Measurements from ENCODE around the gene SALL4. TPM values are rescaled to one million over a fixed set of nuclear protein-coding genes. Genes with fewer than 3 reads are reported as not detected.
"Not testable (repeated sequence)": the region's sequence is repeated elsewhere in the genome, so short reads cannot be mapped to it uniquely, and the experiment has no call there.

SALL4 gene
- total RNA-seq, 1 donor from 2014 or later: 65.4 TPM

- Mint-ChIP-seq H3K27ac (ENCODE audit: unreplicated experiment) (no peak overlapping the region), H3K27me3 (ENCODE audit: unreplicated experiment) (peaks cover 3% of the 10 kb centered on the region), H3K36me3 (ENCODE audit: low read depth, unreplicated experiment) (peaks cover 29% of the 10 kb centered on the region), H3K4me3 (ENCODE audit: unreplicated experiment) (no peak overlapping the region), H3K9me3 (ENCODE audit: unreplicated experiment) (no peaks in the 10 kb centered on the region), H3K4me1 (ENCODE audit: unreplicated experiment) (peaks cover 5% of the 10 kb centered on the region)
- TF ChIP-seq, protein P1, sequence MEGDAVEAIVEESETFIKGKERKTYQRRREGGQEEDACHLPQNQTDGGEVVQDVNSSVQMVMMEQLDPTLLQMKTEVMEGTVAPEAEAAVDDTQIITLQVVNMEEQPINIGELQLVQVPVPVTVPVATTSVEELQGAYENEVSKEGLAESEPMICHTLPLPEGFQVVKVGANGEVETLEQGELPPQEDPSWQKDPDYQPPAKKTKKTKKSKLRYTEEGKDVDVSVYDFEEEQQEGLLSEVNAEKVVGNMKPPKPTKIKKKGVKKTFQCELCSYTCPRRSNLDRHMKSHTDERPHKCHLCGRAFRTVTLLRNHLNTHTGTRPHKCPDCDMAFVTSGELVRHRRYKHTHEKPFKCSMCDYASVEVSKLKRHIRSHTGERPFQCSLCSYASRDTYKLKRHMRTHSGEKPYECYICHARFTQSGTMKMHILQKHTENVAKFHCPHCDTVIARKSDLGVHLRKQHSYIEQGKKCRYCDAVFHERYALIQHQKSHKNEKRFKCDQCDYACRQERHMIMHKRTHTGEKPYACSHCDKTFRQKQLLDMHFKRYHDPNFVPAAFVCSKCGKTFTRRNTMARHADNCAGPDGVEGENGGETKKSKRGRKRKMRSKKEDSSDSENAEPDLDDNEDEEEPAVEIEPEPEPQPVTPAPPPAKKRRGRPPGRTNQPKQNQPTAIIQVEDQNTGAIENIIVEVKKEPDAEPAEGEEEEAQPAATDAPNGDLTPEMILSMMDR (IDR thresholded peaks at IDR 0.05; ENCODE audit: unreplicated experiment): no peak
- DNase-seq (ENCODE audit: low spot score): no peak
Observed at GRCh38 chr20:51791626-51792025, 10.7 kb downstream of the SALL4 start.

DNA sequence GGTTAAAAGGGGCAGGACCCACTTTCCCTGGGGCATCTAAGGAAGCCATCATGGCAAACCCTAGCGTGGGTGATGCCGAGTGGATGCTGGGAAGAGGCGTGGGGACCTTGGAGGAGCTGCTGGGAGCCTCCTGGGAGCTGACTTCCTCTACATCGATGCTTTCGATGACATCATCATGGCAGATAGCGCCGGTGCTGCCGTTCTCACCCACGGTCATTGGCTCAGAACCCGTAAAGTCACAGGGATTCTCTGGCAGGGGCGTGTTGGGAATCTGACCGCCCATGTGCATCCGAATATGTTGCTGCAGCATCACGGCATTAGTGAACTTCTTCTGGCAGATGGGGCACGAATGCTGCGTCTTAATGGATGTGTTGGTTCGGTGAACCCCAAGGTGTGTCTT lies 12.1 kb downstream of the SALL4 start:
- Mint-ChIP-seq H3K36me3 (ENCODE audit: low read depth, unreplicated experiment) (peaks cover 32% of the 10 kb centered on the region), H3K27ac (ENCODE audit: unreplicated experiment) (no peak overlapping the region), H3K27me3 (ENCODE audit: unreplicated experiment) (peaks cover 3% of the 10 kb centered on the region), H3K9me3 (ENCODE audit: unreplicated experiment) (no peaks in the 10 kb centered on the region), H3K4me1 (ENCODE audit: unreplicated experiment) (no peaks in the 10 kb centered on the region), H3K4me3 (ENCODE audit: unreplicated experiment) (no peak overlapping the region)
- TF ChIP-seq, protein P1 (IDR thresholded peaks at IDR 0.05; ENCODE audit: unreplicated experiment): no peak
- DNase-seq (ENCODE audit: low spot score): no peak

GRCh38 chr20:51789434-51789833 lies 12.9 kb downstream of the SALL4 start:
- Mint-ChIP-seq H3K27me3 (ENCODE audit: unreplicated experiment) (peaks cover 3% of the 10 kb centered on the region), H3K9me3 (ENCODE audit: unreplicated experiment) (no peaks in the 10 kb centered on the region), H3K4me1 (ENCODE audit: unreplicated experiment) (no peaks in the 10 kb centered on the region), H3K36me3 (ENCODE audit: low read depth, unreplicated experiment) (peaks cover 36% of the 10 kb centered on the region), H3K27ac (ENCODE audit: unreplicated experiment) (no peak overlapping the region), H3K4me3 (ENCODE audit: unreplicated experiment) (no peak overlapping the region)
- TF ChIP-seq, protein P1 (IDR thresholded peaks at IDR 0.05; ENCODE audit: unreplicated experiment): no peak
- no peak for DNase-seq (ENCODE audit: low spot score)

DNA sequence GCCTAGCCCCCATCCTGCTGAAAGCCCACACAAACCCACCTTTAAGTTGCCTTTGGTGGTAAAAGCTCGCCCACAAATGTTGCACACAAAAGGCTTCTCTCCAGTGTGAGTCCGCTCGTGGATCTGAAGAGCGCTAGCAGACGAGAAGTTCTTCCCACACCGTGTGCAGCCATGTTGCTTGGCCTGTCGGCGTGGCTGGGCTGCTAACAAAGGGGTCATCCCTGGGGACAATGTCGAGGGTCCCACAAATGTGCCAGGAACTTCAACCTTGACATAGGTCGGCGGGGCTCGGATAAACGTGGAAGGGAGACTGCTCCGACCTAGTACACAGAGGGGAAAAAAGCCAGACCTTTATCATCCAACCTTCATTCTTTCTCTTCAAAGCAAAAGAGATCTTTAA lies 13.5 kb downstream of the SALL4 start:
- Mint-ChIP-seq H3K9me3 (ENCODE audit: unreplicated experiment) (no peaks in the 10 kb centered on the region), H3K4me3 (ENCODE audit: unreplicated experiment) (no peak overlapping the region), H3K36me3 (ENCODE audit: low read depth, unreplicated experiment) (peaks cover 42% of the 10 kb centered on the region), H3K4me1 (ENCODE audit: unreplicated experiment) (no peaks in the 10 kb centered on the region), H3K27me3 (ENCODE audit: unreplicated experiment) (peaks cover 3% of the 10 kb centered on the region), H3K27ac (ENCODE audit: unreplicated experiment) (no peak overlapping the region)
- TF ChIP-seq, protein P1 (IDR thresholded peaks at IDR 0.05; ENCODE audit: unreplicated experiment): no peak
- no peak for DNase-seq (ENCODE audit: low spot score)

DNA sequence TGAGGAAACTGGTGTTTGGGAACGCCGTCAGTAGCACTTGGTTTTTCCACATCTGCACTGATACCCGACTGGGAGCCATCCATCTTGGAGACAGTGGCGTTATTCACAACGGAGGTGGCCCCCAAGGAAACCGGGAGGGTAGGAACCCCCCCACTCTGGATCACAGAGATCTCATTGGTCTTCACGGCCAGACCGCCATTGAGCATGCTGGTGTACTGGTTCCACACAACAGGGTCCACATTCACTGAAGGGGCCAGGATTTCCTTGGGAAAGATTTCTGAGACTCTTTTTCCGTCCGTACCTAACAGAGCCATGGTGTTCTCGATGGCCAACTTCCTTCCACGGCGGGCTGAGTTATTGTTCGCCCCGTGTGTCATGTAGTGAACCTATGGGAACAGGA lies 18.0 kb downstream of the SALL4 start:
- no peaks in the 10 kb centered on the region for H3K27me3 Mint-ChIP-seq (ENCODE audit: unreplicated experiment)
- no peak for DNase-seq (ENCODE audit: low spot score)
- H3K9me3 Mint-ChIP-seq (ENCODE audit: unreplicated experiment): no peaks in the 10 kb centered on the region
- H3K27ac Mint-ChIP-seq (ENCODE audit: unreplicated experiment): no peak overlapping the region
- H3K4me1 Mint-ChIP-seq (ENCODE audit: unreplicated experiment): no peaks in the 10 kb centered on the region
- H3K36me3 Mint-ChIP-seq (ENCODE audit: low read depth, unreplicated experiment): peaks cover 51% of the 10 kb centered on the region
- TF ChIP-seq, protein P1 (IDR thresholded peaks at IDR 0.05; ENCODE audit: unreplicated experiment): no peak
- peak overlapping the region; percentile 25 for H3K4me3 Mint-ChIP-seq (ENCODE audit: unreplicated experiment)

DNA sequence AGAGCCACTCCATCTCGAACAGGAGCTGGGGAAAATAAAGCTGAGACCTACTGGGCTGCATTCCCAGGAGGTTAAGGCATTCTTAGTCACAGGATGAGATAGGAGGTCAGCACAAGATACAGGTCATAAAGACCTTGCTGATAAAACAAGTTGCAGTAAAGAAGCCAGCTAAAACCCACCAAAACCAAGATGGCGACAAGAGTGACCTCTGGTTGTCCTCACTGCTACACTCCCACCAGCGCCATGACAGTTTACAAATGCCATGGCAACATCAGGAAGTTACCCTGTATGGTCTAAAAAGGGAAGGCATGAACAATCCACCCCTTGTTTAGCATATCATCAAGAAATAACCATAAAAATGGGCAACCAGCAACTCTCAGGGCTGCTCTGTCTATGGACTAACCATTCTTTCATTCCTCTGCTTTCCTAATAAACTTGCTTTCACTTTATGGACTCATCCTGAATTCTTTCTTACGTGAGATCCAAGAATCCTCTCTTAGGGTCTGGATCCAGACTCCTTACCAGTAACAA lies 24.0 kb downstream of the SALL4 start:
- DNase-seq (ENCODE audit: low spot score); H3K9me3 Mint-ChIP-seq (ENCODE audit: unreplicated experiment); H3K4me1 Mint-ChIP-seq (ENCODE audit: unreplicated experiment); H3K27me3 Mint-ChIP-seq (ENCODE audit: unreplicated experiment); H3K27ac Mint-ChIP-seq (ENCODE audit: unreplicated experiment): not testable (repeated sequence)
- peak overlapping the region; percentile 40 for H3K4me3 Mint-ChIP-seq (ENCODE audit: unreplicated experiment)
- H3K36me3 Mint-ChIP-seq (ENCODE audit: low read depth, unreplicated experiment): peaks cover 40% of the 10 kb centered on the region
